Activated CD4-positive, alpha-beta T cell treated with anti-CD3 and anti-CD28 coated beads, Interleukin-2, amount 50 U/mL, for 1 hour (primary cell): Measurements from ENCODE around the gene PEPD.

Source experiments
- DNase-seq: peaks from one replicate; pipeline ENCODE4 v3.0.0-alpha.2; 2020

Gene PEPD

GRCh38 chr19:33545217-33545981 is 23.8 kb upstream of the PEPD start:
- DNase-seq = no peak

- no peak for DNase-seq
Observed at GRCh38 chr19:33535226-33535625, 13.6 kb upstream of the PEPD start.

- DNase-seq = no peak
Observed at GRCh38 chr19:33532859-33533460, 11.4 kb upstream of the PEPD start.

- DNase-seq = no peak
Observed at GRCh38 chr19:33530842-33531241, 9.3 kb upstream of the PEPD start.

- no peak for DNase-seq
Observed at GRCh38 chr19:33530296-33530695, 8.7 kb upstream of the PEPD start.

- no peak for DNase-seq
Observed at GRCh38 chr19:33529094-33529676, 7.6 kb upstream of the PEPD start.

- no peak for DNase-seq
Observed at GRCh38 chr19:33528404-33528803, 6.8 kb upstream of the PEPD start.

GRCh38 chr19:33527125-33527524 is 5.5 kb upstream of the PEPD start:
- DNase-seq = no peak

GRCh38 chr19:33524024-33524664 is 2.6 kb upstream of the PEPD start:
- DNase-seq = no peak

GRCh38 chr19:33523167-33523566 is 1.6 kb upstream of the PEPD start:
- no peak for DNase-seq

- DNase-seq = no peak
Observed at GRCh38 chr19:33522371-33522662, 726 bp upstream of the PEPD start.

GRCh38 chr19:33520844-33521479 is 629 bp downstream of the PEPD start:
- no peak for DNase-seq

- DNase-seq = no peak
Observed at GRCh38 chr19:33520048-33520643, 1.4 kb downstream of the PEPD start.

- no peak for DNase-seq
Observed at GRCh38 chr19:33519416-33519815, 2.2 kb downstream of the PEPD start.

GRCh38 chr19:33518541-33518940 is 3.0 kb downstream of the PEPD start:
- DNase-seq = no peak

GRCh38 chr19:33517922-33518321 is 3.7 kb downstream of the PEPD start:
- no peak for DNase-seq

- DNase-seq = no peak
Observed at GRCh38 chr19:33515921-33516320, 5.7 kb downstream of the PEPD start.

- DNase-seq = no peak
Observed at GRCh38 chr19:33514885-33515551, 6.6 kb downstream of the PEPD start.

- DNase-seq = no peak
Observed at GRCh38 chr19:33513424-33513823, 8.2 kb downstream of the PEPD start.

- no peak for DNase-seq
Observed at GRCh38 chr19:33512580-33513137, 8.9 kb downstream of the PEPD start.

GRCh38 chr19:33512021-33512420 is 9.6 kb downstream of the PEPD start:
- DNase-seq = no peak

- no peak for DNase-seq
Observed at GRCh38 chr19:33511346-33511745, 10.2 kb downstream of the PEPD start.
